Posterior cingulate gyrus (tissue), 11 donors: ENCODE data around the gene MYBPH.

Experiments
- DNase-seq, 10 donors: peaks; one replicate each; pipeline versions ENCODE4 v3.0.0 to v3.0.0-alpha.2; 2020 to 2021; ENCODE audit warnings: mixed read lengths in 3 of 10
- intact Hi-C: fragments of 100-400 bp; cut with DNase I; formaldehyde crosslinking; loops from one replicate; pipeline ENCODE4 v1.15.1; 2023

The MYBPH gene

DNA sequence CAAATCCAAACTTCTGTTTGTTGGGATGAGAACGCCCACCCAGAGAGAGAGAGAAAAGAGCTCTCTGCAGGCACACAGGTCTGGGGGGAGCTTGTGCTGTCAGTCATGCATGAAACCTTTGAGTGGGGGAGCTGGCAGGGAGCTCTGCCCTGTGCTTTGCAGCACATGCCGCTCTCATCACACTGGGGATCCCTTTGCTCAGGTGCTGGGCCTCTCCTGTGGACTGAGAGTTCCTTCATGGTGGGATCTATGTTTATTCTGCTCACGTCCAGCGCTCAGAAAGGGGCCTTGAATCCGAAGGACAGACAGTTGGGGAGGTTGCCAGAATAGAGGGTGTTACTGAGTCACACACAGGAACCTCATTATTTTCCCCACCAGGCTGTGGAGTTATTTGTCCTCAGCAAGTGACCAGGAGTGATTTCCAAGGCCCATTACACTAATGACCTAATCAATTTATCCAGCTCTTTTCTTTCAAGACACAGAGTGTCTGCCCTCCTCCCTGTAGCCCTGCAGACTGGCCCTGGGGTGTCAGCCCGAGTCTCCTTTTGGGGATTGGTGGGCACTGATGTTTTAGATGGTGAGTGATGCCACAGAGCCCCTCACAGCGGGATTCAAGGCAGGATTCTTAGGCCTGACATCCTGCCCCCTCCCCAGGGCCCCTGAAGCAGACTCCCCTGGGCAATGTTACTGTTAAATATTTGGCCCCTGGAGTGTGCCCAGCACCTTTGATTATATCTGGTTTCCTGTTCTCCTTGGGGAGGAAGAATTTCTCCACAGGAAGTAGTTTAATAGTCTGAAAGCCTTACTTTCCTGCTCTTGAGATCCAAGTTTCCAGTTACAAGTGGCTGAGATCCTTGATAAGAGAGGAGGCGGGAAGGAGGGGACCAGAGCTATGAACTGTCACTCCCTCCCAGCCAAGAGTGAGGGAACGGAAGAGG is 22.3 kb downstream of the MYBPH start:
- intact Hi-C loops, result no loop called here
- peak in 3 of 10 donors; percentile 49 to 71 (median 55) for DNase-seq

DNA sequence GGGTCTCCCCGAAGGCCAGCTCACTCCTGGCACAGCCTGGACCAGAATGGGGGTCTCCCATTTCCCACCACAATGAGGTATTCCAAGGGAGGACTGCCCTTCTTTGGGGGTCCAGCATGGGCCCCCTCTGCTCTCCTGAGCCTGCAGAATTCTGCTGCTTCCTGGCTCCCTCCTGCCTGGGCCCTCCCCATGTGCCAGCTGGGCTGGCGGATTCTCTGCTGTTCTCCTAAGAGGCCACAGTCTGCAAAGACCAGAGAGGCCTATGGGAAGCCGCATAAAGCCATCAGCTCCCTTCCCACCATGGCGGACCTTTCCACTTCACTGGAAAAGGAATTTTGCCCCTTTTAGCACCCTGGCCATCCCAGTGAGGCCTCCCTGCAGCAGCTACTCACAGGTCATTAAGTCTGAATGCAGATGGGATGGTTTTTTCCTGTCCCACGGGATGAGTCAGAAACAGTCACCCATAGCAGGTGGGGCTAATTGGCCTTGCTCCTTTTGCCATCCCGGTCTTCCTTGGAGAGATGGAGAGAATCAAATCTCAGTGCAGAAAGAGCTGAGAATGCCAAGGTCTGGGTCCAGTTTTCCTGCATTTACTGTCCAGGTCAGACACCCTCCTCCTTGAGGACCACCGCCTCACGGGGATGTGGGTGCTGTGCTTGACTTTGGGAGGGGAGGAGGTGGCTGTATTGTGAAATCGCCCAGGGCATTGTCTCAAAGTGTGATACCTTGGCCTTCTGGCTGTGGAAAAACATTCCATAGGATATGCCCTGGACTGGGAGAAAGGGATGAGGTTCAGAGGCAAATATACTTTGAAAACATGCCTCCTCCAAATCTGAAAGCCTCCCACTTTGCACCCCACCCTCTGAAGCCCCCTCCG is 23.2 kb downstream of the MYBPH start:
- DNase-seq, result peak in 3 of 10 donors; percentile 65 to 88 (median 73)
- intact Hi-C loops, result no loop called here

DNA sequence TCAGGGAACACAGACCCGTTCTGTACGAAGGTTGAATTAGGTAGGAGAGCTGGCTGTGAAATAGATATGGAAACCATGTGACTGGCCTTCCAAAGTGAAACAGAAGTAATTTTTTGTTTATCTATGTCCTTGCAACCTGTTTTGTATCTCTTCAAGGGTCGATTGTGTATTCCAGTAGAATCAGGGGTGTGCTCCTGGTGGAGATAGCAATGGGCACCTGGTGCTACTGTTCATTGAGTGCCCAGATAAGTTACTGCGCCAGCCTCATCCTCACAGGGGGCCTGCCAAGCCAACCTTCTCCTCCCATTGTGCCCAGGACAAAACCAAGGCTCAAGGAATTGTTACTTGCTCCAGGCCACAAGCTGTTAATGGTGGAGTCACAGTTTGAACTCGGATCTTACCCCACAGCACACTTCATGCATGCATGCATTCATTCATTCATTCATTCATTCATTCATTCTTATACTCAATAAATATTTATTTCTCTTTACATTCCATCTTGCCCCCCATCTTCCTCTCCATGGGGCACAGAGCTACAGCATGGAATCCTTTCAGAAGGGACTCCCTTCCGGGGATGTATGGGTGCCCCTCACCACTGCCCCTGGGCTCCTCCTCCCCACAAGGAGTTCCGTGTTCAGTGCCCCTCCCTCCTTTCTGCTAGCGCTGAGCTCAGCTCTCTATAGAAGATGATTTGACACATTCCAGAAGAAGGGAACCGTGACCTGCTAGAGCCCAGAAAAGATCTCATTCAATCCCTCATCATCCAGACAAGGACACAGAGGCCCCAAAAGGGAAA is 24.1 kb downstream of the MYBPH start:
- intact Hi-C loops, result no loop called here
- DNase-seq, result peak in 2 of 10 donors; percentile 21 to 48

DNA sequence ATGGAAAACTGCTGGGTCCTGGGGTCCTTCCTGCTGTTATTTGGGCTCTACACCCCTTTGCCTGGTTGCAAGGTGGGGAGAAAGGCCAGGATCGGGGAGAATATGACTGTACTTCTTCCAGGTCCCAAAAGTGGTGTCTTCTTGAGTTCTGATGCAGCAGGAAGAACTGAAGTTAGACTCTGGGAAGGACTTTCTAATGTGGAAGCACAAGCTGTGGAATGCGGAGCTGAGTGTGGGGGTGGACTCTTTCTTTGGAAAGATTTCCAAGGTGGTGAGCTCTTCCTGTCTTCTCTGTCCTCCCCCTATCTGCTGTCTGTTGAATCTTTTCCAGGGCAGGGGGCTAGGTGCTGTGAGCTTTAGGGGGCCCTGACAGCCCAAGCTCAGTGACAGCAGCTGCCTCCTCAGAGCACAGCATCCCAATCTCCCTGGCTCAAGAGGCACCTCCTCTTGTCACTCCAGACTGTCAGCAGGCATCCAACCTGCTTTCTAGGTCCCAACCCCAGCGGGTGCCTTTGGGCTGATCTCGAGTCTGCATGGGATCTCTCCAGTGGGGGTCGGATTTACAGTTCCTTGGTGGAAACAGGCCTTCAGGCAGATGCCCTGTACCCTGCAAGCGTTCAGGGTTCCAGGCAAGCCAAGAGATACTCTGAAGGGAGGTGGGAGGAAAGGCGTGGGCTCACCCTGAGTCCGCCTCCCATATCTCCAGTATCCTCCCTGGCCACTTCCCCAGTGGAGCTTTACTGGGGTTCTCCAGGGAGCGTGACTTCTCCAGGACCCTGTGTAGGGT is 24.9 kb downstream of the MYBPH start:
- DNase-seq, result peak in 3 of 10 donors; percentile 45 to 64 (median 54)
- intact Hi-C loops, result no loop called here

DNA sequence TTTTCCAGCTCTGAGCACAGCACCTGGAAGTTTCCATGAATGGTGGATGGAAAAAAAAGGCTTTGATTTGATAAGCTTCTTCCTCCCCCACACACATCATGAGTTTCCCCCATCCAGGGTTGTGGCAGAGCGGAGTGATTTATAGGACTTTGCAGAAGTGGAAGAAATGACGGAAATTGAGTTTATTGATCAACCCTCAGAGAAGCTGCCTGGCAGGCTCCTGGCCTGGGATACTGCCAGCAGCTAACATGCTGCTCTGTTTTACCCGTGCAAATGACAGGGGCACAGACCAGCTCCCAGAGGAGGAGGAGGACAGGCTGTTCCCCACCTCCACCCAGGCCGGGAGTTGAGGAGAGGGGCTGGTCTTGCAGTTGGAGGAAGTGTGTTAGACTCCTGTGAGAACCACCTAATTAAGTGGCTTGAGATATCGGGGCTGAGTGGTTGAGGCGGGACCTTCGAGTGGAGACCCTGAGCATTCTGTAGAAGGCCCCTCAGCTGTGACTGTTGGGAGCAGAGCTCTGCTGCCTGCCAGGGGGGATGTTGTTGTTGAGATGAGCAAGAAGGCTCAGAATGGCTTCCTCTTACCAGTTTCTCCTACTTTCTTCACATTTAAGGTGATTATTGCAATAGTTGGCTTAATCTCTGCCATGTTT is 26.3 kb downstream of the MYBPH start:
- peak in 3 of 10 donors; percentile 54 to 77 (median 69) for DNase-seq
- intact Hi-C loops, result no loop called here

DNA sequence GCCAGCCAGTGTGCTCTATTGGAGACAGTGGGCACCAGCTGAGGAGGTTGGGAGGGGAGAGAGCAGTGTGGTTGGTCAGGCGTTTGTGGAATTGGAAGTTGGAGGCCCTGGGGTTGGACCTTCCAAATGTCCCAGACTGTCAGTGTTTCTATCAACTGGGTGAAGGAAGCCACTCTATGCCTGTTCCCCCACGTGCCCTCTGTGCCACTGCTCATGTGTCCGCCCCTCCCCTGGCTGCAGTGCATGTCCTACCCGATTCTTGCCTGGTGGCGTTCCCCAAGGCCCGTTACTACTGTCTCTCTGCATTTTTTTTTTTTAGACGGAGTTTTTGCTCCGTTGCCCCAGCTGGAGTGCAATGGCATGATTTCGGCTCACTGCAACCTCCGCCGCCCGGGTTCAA is 27.0 kb downstream of the MYBPH start:
- intact Hi-C loops, result no loop called here
- DNase-seq, result peak in 3 of 10 donors; percentile 75 to 89 (median 82)

DNA sequence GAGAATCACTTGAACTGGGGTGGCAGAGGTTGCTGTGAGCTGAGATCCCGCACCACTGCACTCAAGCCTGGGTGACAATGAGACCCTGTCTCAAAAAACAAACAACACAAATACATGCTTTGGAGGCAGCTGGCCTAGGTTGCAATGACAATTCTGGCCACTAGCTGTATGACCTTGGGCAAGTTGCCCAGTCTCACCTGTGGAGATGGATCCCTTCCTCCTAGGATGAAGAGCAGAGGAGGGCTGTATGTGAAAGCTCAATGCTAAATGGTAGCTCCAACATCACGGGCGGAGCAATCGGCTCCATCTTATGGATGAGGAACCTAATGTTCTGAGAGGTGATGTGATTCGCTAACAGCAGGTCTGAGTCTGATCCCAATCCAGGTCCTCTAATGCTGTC is 27.5 kb downstream of the MYBPH start:
- intact Hi-C loops, result no loop called here
- peak in 3 of 10 donors; percentile 41 to 75 (median 59) for DNase-seq

DNA sequence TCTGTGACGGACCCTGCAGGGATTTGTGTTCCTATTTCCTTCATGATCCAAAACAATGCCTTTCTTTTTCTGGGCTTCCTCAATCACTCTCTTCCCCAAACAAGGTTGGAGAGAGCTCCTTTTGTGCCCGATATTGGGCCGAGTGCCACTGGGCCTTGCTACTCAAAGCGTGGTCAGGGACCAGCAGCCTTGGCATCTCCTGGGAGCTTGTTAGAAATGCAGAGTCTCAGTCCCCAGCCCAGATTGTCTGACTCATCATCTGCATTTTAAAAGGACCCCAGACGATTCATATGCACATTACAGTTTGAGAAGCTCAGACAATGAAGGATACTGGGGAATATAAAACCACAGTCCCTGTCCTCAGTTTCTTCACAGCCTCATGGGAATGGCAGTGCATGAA is 28.2 kb downstream of the MYBPH start:
- peak in 7 of 10 donors; percentile 50 to 93 (median 76) for DNase-seq
- intact Hi-C loops, result no loop called here

DNA sequence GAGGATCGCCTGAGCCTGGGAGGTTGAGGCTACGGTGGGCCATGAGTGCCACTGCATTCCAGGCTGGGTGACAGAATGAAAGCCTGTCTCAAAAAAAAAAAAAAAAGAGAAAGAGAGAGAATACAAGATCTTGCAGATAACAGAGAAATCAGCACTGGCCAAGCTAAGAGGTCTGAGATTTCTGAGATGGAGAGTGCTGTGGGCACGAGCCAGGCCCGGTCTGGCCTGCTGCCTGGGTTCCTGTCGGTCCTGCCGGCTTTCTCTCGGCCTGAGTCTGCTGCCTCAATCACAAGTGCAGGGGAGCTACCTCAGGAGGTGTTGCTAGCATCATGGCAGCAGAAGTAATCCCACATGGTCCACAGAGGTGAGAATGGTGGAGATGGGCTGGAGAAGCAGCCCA is 29.1 kb downstream of the MYBPH start:
- peak in 4 of 10 donors; percentile 65 to 91 (median 78) for DNase-seq
- intact Hi-C loops, result no loop called here

DNA sequence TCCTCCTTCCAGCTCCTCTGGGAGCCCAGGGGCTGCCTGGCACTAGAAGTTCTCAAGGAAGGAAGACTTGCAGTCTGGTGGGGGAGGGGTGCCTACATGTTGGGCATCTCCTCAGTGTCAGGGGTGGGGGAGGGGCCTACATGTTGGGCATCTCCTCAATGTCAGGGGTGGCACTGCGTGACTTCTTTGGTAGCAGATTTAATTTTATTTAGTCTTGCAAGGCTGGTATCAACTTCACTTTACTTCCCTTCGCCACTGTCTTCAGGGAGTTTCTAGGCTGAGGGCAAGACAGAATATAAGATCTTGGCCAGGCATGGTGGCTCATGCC is 29.6 kb downstream of the MYBPH start:
- intact Hi-C loops, result no loop called here

DNA sequence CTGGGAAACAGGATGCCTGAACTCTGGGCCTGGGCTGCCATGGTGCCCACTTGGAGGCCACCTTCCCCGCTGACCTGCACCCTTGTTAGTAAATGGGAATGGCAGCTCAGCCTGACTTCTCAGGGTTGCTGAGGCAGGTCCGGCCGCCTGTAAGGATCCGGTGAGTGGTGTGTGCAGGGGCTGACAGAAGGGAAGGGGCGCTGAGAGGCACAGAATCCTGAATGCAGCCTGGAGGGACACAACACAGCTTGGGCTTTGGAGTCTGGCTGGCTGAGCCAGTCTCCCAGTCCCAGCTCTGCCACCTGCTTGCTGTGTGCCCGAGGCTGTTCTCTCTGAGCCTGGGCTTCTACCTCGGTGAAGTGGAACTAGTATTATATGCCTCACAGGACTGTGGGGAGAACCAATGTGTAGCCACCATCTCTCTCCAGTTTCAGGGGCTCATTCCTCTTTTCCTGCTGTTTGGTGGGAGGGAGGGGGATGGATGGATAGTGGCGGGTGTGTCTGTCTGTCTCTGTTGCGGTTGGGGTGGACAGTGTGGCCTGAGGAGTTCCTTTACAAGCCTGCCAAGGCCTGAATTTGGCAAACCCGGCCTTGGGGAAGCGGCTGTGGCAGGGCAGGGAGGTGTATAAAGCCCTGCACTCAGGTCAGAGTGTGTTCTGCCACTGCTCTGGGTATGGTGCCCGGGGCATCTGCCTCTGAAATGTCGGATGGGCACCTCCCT is 30.1 kb downstream of the MYBPH start:
- intact Hi-C loops, result no loop called here
- DNase-seq, result peak in 3 of 10 donors; percentile 66 to 76 (median 76)

More for the DNA sequence above, 29.6 kb downstream of the MYBPH start:
- peak in 1 of 10 donors; percentile 1 for DNase-seq

DNA sequence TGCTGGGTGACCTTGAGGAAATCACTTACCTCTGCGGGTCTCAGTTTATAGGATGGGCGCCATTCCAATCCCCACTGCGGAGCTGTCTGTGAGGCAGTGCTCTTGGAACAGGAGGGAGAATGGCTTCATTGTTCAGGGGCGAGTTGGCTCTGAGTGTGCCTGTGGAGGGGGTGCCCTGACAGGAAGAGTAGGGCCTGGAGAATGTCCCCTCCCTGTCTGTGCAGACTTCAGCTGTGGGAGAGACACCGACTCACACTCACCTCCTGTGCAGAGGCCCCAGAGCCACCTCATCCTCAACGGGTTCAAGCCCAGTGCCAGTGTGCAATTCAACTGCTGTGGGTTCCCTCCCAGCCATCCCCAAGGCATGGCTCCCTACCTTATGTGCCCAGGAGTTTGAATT is 31.0 kb downstream of the MYBPH start:
- intact Hi-C loops, result no loop called here
- DNase-seq, result peak; percentile 59 to 96 (median 74)

DNA sequence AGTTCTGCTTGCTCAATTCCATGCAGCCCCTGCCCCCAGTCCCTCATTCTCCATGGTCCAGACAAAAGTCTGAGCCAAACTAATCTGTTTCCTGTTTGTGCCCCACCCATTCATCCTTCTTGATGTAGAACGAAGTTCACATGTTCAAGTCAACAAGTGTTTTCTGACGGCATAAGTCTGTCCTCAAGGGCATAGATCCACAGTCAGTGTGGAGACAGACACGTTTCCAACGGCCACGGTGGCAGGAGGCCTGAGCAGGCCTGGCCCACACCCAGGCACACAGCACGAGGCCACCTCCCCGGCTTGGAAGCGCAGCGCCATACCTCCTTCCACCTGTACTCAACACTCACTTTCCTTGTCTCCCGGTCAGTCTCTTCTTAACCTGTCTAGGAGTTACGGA is 32.0 kb downstream of the MYBPH start:
- peak in 3 of 10 donors; percentile 54 to 77 (median 72) for DNase-seq
- intact Hi-C loops, result no loop called here

DNA sequence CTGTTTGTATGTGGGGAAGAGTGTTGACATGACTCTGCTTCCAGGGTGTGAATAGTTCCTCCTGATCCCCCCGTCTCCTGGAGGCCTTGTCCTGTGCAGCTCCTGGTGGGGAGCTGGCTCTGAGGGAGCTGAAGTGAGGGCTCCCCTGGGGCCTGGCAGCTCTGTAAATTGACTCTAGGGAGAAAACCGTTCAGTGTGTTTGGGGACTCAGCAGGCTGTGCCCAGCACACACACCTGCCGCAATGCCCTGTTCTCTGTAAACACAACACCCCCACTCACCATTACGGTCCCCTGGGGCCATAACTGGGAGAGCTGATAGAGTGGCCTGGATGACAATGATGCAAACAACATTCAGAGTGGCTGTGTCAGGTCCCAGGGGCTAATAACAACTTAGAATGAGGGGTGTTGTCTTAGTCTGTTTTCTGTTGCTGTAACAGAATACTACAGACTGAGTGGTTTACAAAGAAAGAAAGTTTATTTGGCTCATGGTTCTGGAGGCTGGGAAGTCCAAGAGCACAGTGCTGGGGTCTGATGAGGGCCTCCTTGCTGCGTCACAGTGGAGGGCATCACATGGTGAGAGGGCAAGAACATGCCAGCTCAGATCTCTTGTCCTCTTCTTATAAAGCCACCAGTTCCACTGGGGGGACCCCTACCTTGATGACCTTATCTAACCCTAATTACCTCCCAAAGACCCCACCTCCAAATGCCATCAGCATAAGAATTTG is 32.8 kb downstream of the MYBPH start:
- peak in 2 of 10 donors; percentile 24 to 47 for DNase-seq
- intact Hi-C loops, result no loop called here

DNA sequence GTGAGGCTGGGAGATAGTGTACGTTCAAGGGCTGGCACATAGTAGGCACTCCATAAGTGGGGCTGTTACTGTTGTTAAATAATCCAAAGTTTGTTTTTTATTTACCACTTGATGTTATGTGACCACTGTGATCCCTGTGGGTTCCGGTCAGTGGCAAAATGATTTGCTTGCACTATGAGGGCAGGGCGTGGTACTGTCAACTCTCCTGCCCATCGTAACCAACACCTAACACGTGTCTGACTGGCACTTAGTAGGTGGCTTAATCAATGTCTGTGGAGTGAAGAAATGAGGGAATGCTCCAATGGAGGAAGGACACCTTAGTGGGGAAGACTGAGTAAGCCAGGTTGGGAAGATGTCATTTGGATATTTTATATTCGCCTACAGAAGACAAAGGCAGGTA is 33.5 kb downstream of the MYBPH start:
- peak in 1 of 10 donors; percentile 73 for DNase-seq
- intact Hi-C loops, result no loop called here

DNA sequence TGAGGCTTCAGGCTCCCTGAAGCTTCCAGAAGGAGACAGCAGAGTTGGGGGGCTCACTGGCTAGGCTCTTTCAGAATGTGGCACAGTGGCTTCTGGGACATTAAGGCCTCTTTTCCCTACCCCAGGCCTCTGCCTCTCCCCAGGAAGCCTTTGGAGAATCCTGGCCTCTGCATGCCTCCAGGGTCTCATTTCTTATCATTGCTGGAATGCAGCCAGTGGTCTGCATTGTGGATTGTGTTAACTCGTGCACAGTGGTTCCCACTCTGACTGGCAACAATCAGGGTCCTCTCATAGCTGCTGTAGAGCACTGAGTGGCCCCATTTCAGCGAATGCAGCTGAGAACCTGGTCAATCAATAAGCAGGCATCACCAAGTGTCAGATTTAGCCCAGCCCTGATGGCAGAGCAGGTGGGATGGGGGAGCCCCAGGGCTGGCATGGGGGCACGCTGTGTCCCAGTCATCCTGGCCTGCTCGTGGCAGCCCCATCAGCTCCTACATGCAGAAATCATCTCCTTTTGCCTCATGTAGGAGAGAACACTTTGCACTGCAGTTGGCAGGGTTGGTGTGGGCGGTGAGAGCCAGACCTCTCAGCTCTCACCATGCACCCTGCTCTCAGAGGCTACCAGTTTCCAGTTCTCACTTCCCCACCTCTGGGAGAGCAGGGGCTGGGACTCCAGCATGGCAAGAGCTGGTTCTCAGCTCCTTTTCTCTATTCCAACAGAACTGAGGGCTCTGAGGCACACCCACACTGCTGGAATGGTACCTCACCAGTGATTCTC is 34.7 kb downstream of the MYBPH start:
- intact Hi-C loops, result no loop called here
- DNase-seq, result peak in 3 of 10 donors; percentile 68 to 86 (median 81)

DNA sequence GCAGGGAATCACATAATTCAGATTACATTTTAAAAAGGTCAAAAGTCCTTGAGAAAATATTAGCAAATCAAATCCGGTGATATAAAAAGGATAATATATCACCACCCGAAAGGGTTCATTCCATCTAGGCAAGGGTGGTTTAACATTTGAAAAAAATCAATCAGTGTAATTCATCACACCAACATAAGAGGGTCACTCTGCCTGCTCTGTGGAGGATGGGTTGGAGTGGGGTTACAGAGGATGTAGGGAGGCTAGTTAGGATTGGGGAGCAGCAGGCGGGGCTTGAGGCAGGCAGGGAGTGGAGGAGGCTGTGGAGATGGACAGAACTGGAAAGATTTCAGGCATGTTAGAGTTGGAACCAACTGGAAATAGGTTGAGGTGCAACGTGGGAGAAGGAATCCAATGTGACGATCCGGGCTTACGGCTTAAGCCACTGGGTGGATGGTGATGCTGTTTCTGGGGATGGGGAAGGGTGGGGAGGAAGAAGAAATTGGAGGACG is 35.6 kb downstream of the MYBPH start:
- intact Hi-C loops, result no loop called here
- DNase-seq, result peak in 3 of 10 donors; percentile 50 to 62 (median 50)
